H1 (cell line): ENCODE data around the gene CXCR4. TPM values are rescaled to one million over a fixed set of nuclear protein-coding genes. Genes with fewer than 3 reads are reported as not detected.

Experiments used
- CTCF ChIA-PET: fragments of 300-600 bp; sonication (Branson Sonifier 250); formaldehyde crosslinking; loops from one replicate; lab custom pipeline; 2021; ENCODE audit not compliant: partially characterized antibody; lab: Charles Lee
- POLR2A ChIA-PET: fragments of 300-600 bp; sonication (Branson Sonifier 250); formaldehyde crosslinking; loops from one replicate; lab custom pipeline; 2021; ENCODE audit warnings: inconsistent platforms; ENCODE audit not compliant: partially characterized antibody; lab: Charles Lee
- DNase-seq, 2 experiments: peaks; one replicate each; pipeline versions ENCODE4 v3.0.0 to v3.0.0-alpha.2; 2010 to 2022; ENCODE audit warnings: low spot score in 2 of 2, low read depth in 1 of 2, mixed read lengths in 1 of 2
- FAIRE-seq: peaks from 2 replicates; lab custom pipeline; 2011; peaks lifted over from hg19 to GRCh38; lab: Jason Lieb, UNC
- H2AFZ ChIP-seq: 2 replicates; pipeline ENCODE4 v1.8.1; 2012; ENCODE audit warnings: low read length, inconsistent platforms
- H2AK5ac ChIP-seq: 2 replicates; pipeline ENCODE4 v1.6.1; 2013; ENCODE audit warnings: low read depth, low read length
- H2BK120ac ChIP-seq: replicated peaks from 2 replicates; pipeline ENCODE3; 2013; ENCODE audit warnings: low read depth, low read length, inconsistent platforms
- H2BK12ac ChIP-seq: 2 replicates; pipeline ENCODE4 v1.6.1; 2013; ENCODE audit warnings: low read depth, low read length
- H2BK15ac ChIP-seq: 2 replicates; pipeline ENCODE4 v1.6.1; 2013; ENCODE audit warnings: low read length
- H2BK20ac ChIP-seq: 2 replicates; pipeline ENCODE4 v1.6.1; 2013; ENCODE audit warnings: low read length
- H2BK5ac ChIP-seq: 2 replicates; pipeline ENCODE4 v1.6.1; 2013; ENCODE audit warnings: low read depth, low read length
- H3K14ac ChIP-seq: 2 replicates; pipeline ENCODE4 v1.6.1; 2013; ENCODE audit warnings: inconsistent platforms; ENCODE audit not compliant: insufficient read length
- H3K18ac ChIP-seq: 2 replicates; pipeline ENCODE4 v1.6.1; 2013; ENCODE audit warnings: low read length; ENCODE audit errors: extremely low read depth
- H3K23ac ChIP-seq: 2 replicates; pipeline ENCODE4 v1.6.1; 2013; ENCODE audit warnings: inconsistent platforms; ENCODE audit not compliant: insufficient read length
- H3K23me2 ChIP-seq: 2 replicates; pipeline ENCODE4 v1.6.1; 2013; ENCODE audit warnings: low read depth, low read length
- H3K27ac ChIP-seq: 2 replicates; pipeline ENCODE4 v1.6.1; 2011; ENCODE audit warnings: low read depth, low read length, inconsistent platforms
- H3K27me3 ChIP-seq, 4 experiments: replicated peaks in 1 of 4; 1 replicate in 1 of 4; 2 replicates in 3 of 4; pipeline versions ENCODE4 v1.6.1 to v1.8.1; 2011 to 2013; ENCODE audit warnings: low read length in 3 of 4, mild to moderate bottlenecking in 3 of 4, inconsistent platforms in 2 of 4, mixed read lengths in 2 of 4, moderate library complexity in 1 of 4; ENCODE audit not compliant: control insufficient read depth in 3 of 4, insufficient read depth in 3 of 4; ENCODE audit errors: extremely low read depth in 1 of 4
- H3K36me3 ChIP-seq, 4 experiments: 2 replicates each; pipeline versions ENCODE4 v1.6.1 to v1.8.1; 2011 to 2013; ENCODE audit warnings: mild to moderate bottlenecking in 4 of 4, low read length in 3 of 4, moderate library complexity in 2 of 4, control low read depth in 1 of 4, inconsistent platforms in 1 of 4; ENCODE audit not compliant: insufficient read depth in 4 of 4, control insufficient read depth in 2 of 4
- H3K4ac ChIP-seq: replicated peaks from 2 replicates; pipeline ENCODE3; 2013; ENCODE audit warnings: low read length, low read depth, mixed read lengths, inconsistent platforms; ENCODE audit not compliant: insufficient read length
- H3K4me1 ChIP-seq, 4 experiments: replicated peaks in 1 of 4; 1 replicate in 1 of 4; 2 replicates in 3 of 4; pipeline versions ENCODE4 v1.6.1 to v1.8.1; 2011 to 2013; ENCODE audit warnings: low read length in 3 of 4, inconsistent platforms in 2 of 4, mixed read lengths in 1 of 4; ENCODE audit not compliant: insufficient read depth in 4 of 4, control insufficient read depth in 3 of 4
- H3K4me2 ChIP-seq, 2 experiments: 2 replicates each; pipeline versions ENCODE4 v1.6.1 to v1.8.1; 2011 to 2013; ENCODE audit warnings: low read depth in 2 of 2, low read length in 2 of 2, control low read depth in 1 of 2, inconsistent platforms in 1 of 2, mild to moderate bottlenecking in 1 of 2; ENCODE audit not compliant: insufficient read depth in 1 of 2
- H3K4me3 ChIP-seq, 4 experiments: fragments of 200-600, 300-600 bp in 1 of 4; sonication (generic), shearing (Covaris generic), sonication (Bioruptor Twin) in 1 of 4; 2 replicates each; pipeline versions ENCODE4 v1.5.1 to v1.8.1; 2011 to 2016; ENCODE audit warnings: low read length in 4 of 4, low read depth in 3 of 4, control low read depth in 2 of 4, inconsistent platforms in 2 of 4, mild to moderate bottlenecking in 2 of 4, mixed read lengths in 1 of 4, moderate library complexity in 1 of 4; ENCODE audit not compliant: insufficient read depth in 2 of 4; ENCODE audit errors: extremely low read depth in 1 of 4
- H3K56ac ChIP-seq: replicated peaks from 2 replicates; pipeline ENCODE3; 2013; ENCODE audit warnings: low read depth, mild to moderate bottlenecking, mixed read lengths, low read length, inconsistent platforms; ENCODE audit not compliant: insufficient read length
- H3K79me1 ChIP-seq: 2 replicates; pipeline ENCODE4 v1.6.1; 2013; ENCODE audit warnings: low read depth, low read length, control low read depth
- H3K79me2 ChIP-seq, 2 experiments: 2 replicates each; pipeline versions ENCODE4 v1.6.1 to v1.8.1; 2012 to 2013; ENCODE audit warnings: low read length in 2 of 2, mild to moderate bottlenecking in 2 of 2, inconsistent platforms in 1 of 2; ENCODE audit not compliant: insufficient read depth in 2 of 2, control insufficient read depth in 1 of 2
- H3K9ac ChIP-seq, 4 experiments: replicated peaks in 1 of 4; 1 replicate in 1 of 4; 2 replicates in 3 of 4; pipeline versions ENCODE4 v1.6.1 to v1.8.1; 2011 to 2013; ENCODE audit warnings: low read depth in 3 of 4, low read length in 3 of 4, control low read depth in 2 of 4, mild to moderate bottlenecking in 2 of 4, moderate library complexity in 2 of 4, inconsistent platforms in 1 of 4; ENCODE audit errors: extremely low read depth in 1 of 4
- H3K9me3 ChIP-seq, 2 experiments: 2 replicates each; pipeline versions ENCODE4 v1.6.1 to v1.8.1; 2012 to 2013; ENCODE audit warnings: mild to moderate bottlenecking in 2 of 2, moderate library complexity in 2 of 2, control low read depth in 1 of 2, inconsistent platforms in 1 of 2, low read depth in 1 of 2, low read length in 1 of 2, mixed read lengths in 1 of 2; ENCODE audit not compliant: insufficient read depth in 2 of 2
- H4K20me1 ChIP-seq, 2 experiments: replicated peaks in 1 of 2; 2 replicates each; pipeline versions ENCODE3 to v1.8.1; 2011 to 2013; ENCODE audit warnings: inconsistent platforms in 2 of 2, low read length in 2 of 2, mild to moderate bottlenecking in 1 of 2; ENCODE audit not compliant: insufficient read depth in 2 of 2, control insufficient read depth in 1 of 2
- H4K5ac ChIP-seq: 2 replicates; pipeline ENCODE4 v1.6.1; 2013; ENCODE audit warnings: low read length, low read depth, mixed read lengths, inconsistent platforms; ENCODE audit not compliant: insufficient read length
- H4K8ac ChIP-seq: 2 replicates; pipeline ENCODE4 v1.8.0; 2013; ENCODE audit warnings: mild to moderate bottlenecking, moderate library complexity, low read length, inconsistent platforms; ENCODE audit not compliant: insufficient read depth; ENCODE audit errors: extremely low read depth
- H4K91ac ChIP-seq: replicated peaks from 2 replicates; pipeline ENCODE3; 2013; ENCODE audit warnings: low read length, mixed read lengths, inconsistent platforms; ENCODE audit not compliant: insufficient read length
- ASH2L ChIP-seq: fragments of 200-600, 300-600 bp; sonication (generic); IDR thresholded peaks from one replicate; pipeline ENCODE4 v1.7.1; 2017; ENCODE audit warnings: low read length
- CBX5 ChIP-seq: fragments of 300-800, 300-1000 bp; sonication (generic); IDR thresholded peaks from 2 replicates; pipeline ENCODE4 v1.7.1; 2016; ENCODE audit warnings: antibody characterized with exemption, low read length, low read depth
- KDM5A ChIP-seq: fragments of 200-600 bp; IDR thresholded peaks from 2 replicates; pipeline ENCODE4 v1.7.1; 2012; ENCODE audit warnings: mild to moderate bottlenecking, low read length, inconsistent platforms, mixed read lengths
- RNF2 ChIP-seq: fragments of 200-900, 300-1000 bp; sonication (generic); IDR thresholded peaks from 2 replicates; pipeline ENCODE4 v1.7.1; 2016; ENCODE audit warnings: borderline replicate concordance, low read depth, mild to moderate bottlenecking, antibody characterized with exemption, low read length; ENCODE audit not compliant: poor library complexity, severe bottlenecking; ENCODE audit errors: missing control alignments
- SUZ12 ChIP-seq: fragments of 200-600 bp; sonication (generic); IDR thresholded peaks from 2 replicates; pipeline ENCODE4 v1.6.1; 2012; ENCODE audit warnings: mild to moderate bottlenecking, inconsistent platforms, low read length, moderate library complexity, mixed read lengths
- TAF1 ChIP-seq: IDR thresholded peaks from 2 replicates; pipeline ENCODE4 v1.6.1; 2011; ENCODE audit warnings: mild to moderate bottlenecking, low read depth, low read length
- YY1 ChIP-seq: IDR thresholded peaks from 2 replicates; pipeline ENCODE4 v1.6.1; 2011; ENCODE audit warnings: low read depth, mild to moderate bottlenecking, low read length
- WGBS, 2 experiments: shearing (Covaris generic) in 1 of 2; methylation state at CpG; one replicate each; pipeline versions ENCODE4 v1.1.6 to v1.1.7; 2013 to 2015; ENCODE audit warnings: low lambda C conversion rate in 2 of 2, mixed read lengths in 2 of 2, inconsistent platforms in 1 of 2, low coverage in 1 of 2, missing lambda C conversion rate in 1 of 2; ENCODE audit not compliant: insufficient replicate concordance in 2 of 2, insufficient coverage in 1 of 2, insufficient read length in 1 of 2; ENCODE audit errors: extremely low coverage in 1 of 2, missing lambda C conversion rate in 1 of 2; 5-methylcytosine and 5-hydroxymethylcytosine counted together
- polyA plus RNA-seq, 7 experiments: library from polyadenylated mRNA; depleted of rRNA in 3 of 7; stranded (reverse) in 5 of 7; unstranded in 2 of 7; fragments of >200 nt in 5 of 7; fragments of 200-250 nt in 2 of 7; gene quantifications; 1 replicate in 5 of 7; 2 replicates in 1 of 7; 4 replicates in 1 of 7; pipeline versions ENCODE4 v1.2.1 to v1.2.3, GENCODE V29; 2011 to 2013; ENCODE audit warnings: missing spikeins in 2 of 7, mixed read lengths in 2 of 7
- total RNA-seq: library from RNA; stranded (reverse); fragmentation: NEBNext Ultra II Directional; extraction: Animal tissue kit (Norgen Biotek cat#: 25700); gene quantifications from 2 replicates; pipeline ENCODE4 v1.2.1, GENCODE V29; 2021

The CXCR4 gene
- total and polyA plus RNA-seq, 2 of the 8 experiments (the other 6 are each of a cell fraction or from before 2014, with no cell fraction given), result 1.8 to 2.8 TPM

- no peak for FAIRE-seq
- TF ChIP-seq CBX5 (no peak), YY1 (no peak), TAF1 (no peak), ASH2L (no peak), SUZ12 (no peak), RNF2 (no peak), KDM5A (no peak)
Measured at GRCh38 chr2:136136931-136137330, 19.0 kb upstream of the CXCR4 start.

More at GRCh38 chr2:136136931-136137330, 19.0 kb upstream of the CXCR4 start:
- no peaks in the 10 kb centered on the region; a peak in 2 of 7 replicates for H3K4me1 ChIP-seq
- H2BK120ac ChIP-seq, result no peak overlapping the region
- CTCF ChIA-PET, result no interaction called here
- H3K4me3 ChIP-seq, result no peak overlapping the region
- 88% methylated on average over 1 of the region's 1 CpG; no CpG with 5 or more reads in 1 of the 2 experiments for WGBS, 2 experiments
- no peak overlapping the region for H2BK5ac ChIP-seq
- H3K79me1 ChIP-seq, result no peaks in the 10 kb centered on the region
- no peak for DNase-seq
- POLR2A ChIA-PET, result interaction anchor here (1.4 kb wide), 1 partner anchor 9 kb away, joined by 3 read pairs; no protein-coding TSS in a partner anchor
- H3K4me2 ChIP-seq, result no peak overlapping the region
- H2BK12ac ChIP-seq, result no peak overlapping the region
- H3K4ac ChIP-seq, result no peak overlapping the region
- no peak overlapping the region for H2BK15ac ChIP-seq
- no peak overlapping the region for H4K91ac ChIP-seq
- H3K9ac ChIP-seq, result no peak overlapping the region
- no peak overlapping the region for H2AK5ac ChIP-seq
- no peaks in the 10 kb centered on the region for H3K23me2 ChIP-seq
- no peak overlapping the region for H3K56ac ChIP-seq
- H2AFZ ChIP-seq, result no peak overlapping the region
- peaks cover 0 to 1% (median 0%) of the 10 kb centered on the region in 4 experiments; a peak in 1 of 7 replicates for H3K27me3 ChIP-seq
- no peaks in the 10 kb centered on the region for H4K20me1 ChIP-seq
- H3K14ac ChIP-seq, result no peak overlapping the region
- no peak overlapping the region for H3K27ac ChIP-seq
- no peaks in the 10 kb centered on the region for H3K9me3 ChIP-seq
- no peak overlapping the region for H4K5ac ChIP-seq
- H3K79me2 ChIP-seq, result no peaks in the 10 kb centered on the region
- H4K8ac ChIP-seq, result no peak overlapping the region
- no peaks in the 10 kb centered on the region for H3K36me3 ChIP-seq
- H3K23ac ChIP-seq, result no peak overlapping the region
- H3K18ac ChIP-seq, result no peak overlapping the region
- no peak overlapping the region for H2BK20ac ChIP-seq
